H1 (cell line): ENCODE data around the gene SRGAP3.

Experiments
- POLR2A ChIP-seq, 2 experiments: IDR thresholded peaks; 1 replicate in 1 of 2; 2 replicates in 1 of 2; pipeline ENCODE4 v1.6.1; 2011; ENCODE audit warnings: low read depth in 2 of 2, low read length in 2 of 2, mild to moderate bottlenecking in 2 of 2; ENCODE audit errors: control extremely low read depth in 1 of 2
- POLR2AphosphoS5 ChIP-seq: IDR thresholded peaks from 2 replicates; pipeline ENCODE4 v1.6.1; 2011; ENCODE audit warnings: low read depth, low read length
- SP1 ChIP-seq: IDR thresholded peaks from 2 replicates; pipeline ENCODE4 v1.6.1; 2011; ENCODE audit warnings: low read depth, low read length
- TF ChIP-seq, protein P1 (sequence below), 3 experiments: IDR thresholded peaks; 1 replicate in 2 of 3; 2 replicates in 1 of 3; pipeline versions ENCODE4 v1.5.1 to v1.6.1; 2011; ENCODE audit warnings: low read length in 3 of 3, mild to moderate bottlenecking in 3 of 3, inconsistent platforms in 2 of 3, low read depth in 1 of 3, moderate library complexity in 1 of 3; ENCODE audit not compliant: insufficient read depth in 1 of 3; ENCODE audit errors: control extremely low read depth in 1 of 3

DNA sequence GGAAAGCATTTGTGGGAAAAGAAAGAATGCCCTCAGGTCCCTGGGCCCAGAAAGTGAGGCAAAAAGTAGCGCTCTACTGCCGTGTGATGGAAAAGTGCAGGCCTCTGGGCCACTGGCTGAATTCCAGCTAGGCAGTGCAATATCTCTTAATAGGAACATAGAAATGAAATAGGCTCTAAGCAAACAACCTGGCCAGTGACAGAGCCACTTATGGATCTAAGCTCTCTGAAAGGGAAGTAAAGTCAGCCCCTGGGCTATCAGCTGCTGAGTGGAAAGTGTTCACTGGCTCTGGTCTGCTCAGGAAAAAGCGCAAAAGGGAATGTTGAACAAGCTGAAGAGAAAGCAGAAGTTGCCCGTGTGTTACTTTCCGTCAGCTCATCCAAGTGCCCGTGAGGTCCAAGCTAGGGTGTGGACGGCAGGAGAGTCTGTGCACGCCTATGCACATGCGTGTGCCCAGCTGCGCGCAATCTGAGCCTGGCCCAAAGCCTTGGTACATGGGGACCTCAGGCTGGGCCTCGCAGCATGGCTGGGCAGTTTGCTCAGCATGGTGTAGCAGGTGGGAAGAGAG lies 212.2 kb downstream of the SRGAP3 start:
- TF ChIP-seq, protein P1, sequence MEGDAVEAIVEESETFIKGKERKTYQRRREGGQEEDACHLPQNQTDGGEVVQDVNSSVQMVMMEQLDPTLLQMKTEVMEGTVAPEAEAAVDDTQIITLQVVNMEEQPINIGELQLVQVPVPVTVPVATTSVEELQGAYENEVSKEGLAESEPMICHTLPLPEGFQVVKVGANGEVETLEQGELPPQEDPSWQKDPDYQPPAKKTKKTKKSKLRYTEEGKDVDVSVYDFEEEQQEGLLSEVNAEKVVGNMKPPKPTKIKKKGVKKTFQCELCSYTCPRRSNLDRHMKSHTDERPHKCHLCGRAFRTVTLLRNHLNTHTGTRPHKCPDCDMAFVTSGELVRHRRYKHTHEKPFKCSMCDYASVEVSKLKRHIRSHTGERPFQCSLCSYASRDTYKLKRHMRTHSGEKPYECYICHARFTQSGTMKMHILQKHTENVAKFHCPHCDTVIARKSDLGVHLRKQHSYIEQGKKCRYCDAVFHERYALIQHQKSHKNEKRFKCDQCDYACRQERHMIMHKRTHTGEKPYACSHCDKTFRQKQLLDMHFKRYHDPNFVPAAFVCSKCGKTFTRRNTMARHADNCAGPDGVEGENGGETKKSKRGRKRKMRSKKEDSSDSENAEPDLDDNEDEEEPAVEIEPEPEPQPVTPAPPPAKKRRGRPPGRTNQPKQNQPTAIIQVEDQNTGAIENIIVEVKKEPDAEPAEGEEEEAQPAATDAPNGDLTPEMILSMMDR (IDR thresholded peaks at IDR 0.05; ENCODE audit: control extremely low read depth in 1 of 3, insufficient read depth in 1 of 3, low read depth in 1 of 3, low read length in 3 of 3) = no peak
- TF ChIP-seq SP1 (no peak), POLR2A (IDR thresholded peaks at IDR 0.05; ENCODE audit: control extremely low read depth in 1 of 2, low read depth in 2 of 2, low read length in 2 of 2) (no peak), POLR2AphosphoS5 (no peak)
